ENCODE data around the gene ZNF556.

ZNF556 gene

GRCh38 chr19:2905918-2906519 lies 38.9 kb downstream of the ZNF556 start:
- no peak overlapping the region for H3K27ac ChIP-seq (replicated peaks; ENCODE audit: low read length)
- no peak overlapping the region for H3K4me3 ChIP-seq (ENCODE audit: low read length in 2 of 2)
- H2BK120ac ChIP-seq (ENCODE audit: low read depth, low read length), result no peak overlapping the region
- peaks cover 0 to 7% of the 10 kb centered on the region in 2 donors for H3K9me3 ChIP-seq (replicated peaks in 1 of 2; ENCODE audit: control insufficient read depth in 2 of 2, insufficient read depth in 1 of 2, low read depth in 1 of 2, low read length in 2 of 2)
- H3K79me1 ChIP-seq (ENCODE audit: low read depth, low read length), result no peaks in the 10 kb centered on the region
- WGBS, 2 donors (ENCODE audit: extremely low coverage in 2 of 2, insufficient read length in 2 of 2, insufficient replicate concordance in 1 of 2), result no CpG with 5 or more reads among the region's 11 CpGs
- no peak overlapping the region for H3K18ac ChIP-seq (ENCODE audit: low read length)
- H4K91ac ChIP-seq (ENCODE audit: low read depth, low read length, poor library complexity), result no peak overlapping the region
- no peak overlapping the region for H2BK15ac ChIP-seq (ENCODE audit: low read length)
- no peak overlapping the region for H3K4me2 ChIP-seq (ENCODE audit: insufficient read depth, low read length, poor library complexity, severe bottlenecking)
- H2BK5ac ChIP-seq (ENCODE audit: low read length), result no peak overlapping the region
- H2AK5ac ChIP-seq (ENCODE audit: low read depth, low read length), result no peak overlapping the region
- no peak overlapping the region for H2AFZ ChIP-seq (ENCODE audit: low read length)
- H3K27me3 ChIP-seq (ENCODE audit: control insufficient read depth in 3 of 3, insufficient read depth in 3 of 3, low read depth in 1 of 3, low read length in 3 of 3), result no peaks in the 10 kb centered on the region
- no peak overlapping the region for H3K9ac ChIP-seq (ENCODE audit: low read depth, low read length, poor library complexity)
- H4K8ac ChIP-seq (ENCODE audit: low read depth, low read length), result no peak overlapping the region
- H3K4ac ChIP-seq (ENCODE audit: low read length), result no peak overlapping the region
- H3K14ac ChIP-seq (ENCODE audit: low read length), result no peak overlapping the region
- no peak overlapping the region for H3K23ac ChIP-seq (ENCODE audit: low read depth, low read length, poor library complexity)
- H3K4me1 ChIP-seq (ENCODE audit: control insufficient read depth in 2 of 2, insufficient read depth in 1 of 2, low read depth in 1 of 2, low read length in 2 of 2), result peaks cover 2 to 5% of the 10 kb centered on the region in 2 donors
- DNase-seq (ENCODE audit: low spot score), result no peak
- no peak overlapping the region for H2BK12ac ChIP-seq (ENCODE audit: low read length)
- peaks cover 0 to 9% of the 10 kb centered on the region in 2 donors for H3K36me3 ChIP-seq (replicated peaks in 1 of 2; ENCODE audit: control insufficient read depth in 2 of 2, insufficient read depth in 2 of 2, low read length in 2 of 2)

DNA sequence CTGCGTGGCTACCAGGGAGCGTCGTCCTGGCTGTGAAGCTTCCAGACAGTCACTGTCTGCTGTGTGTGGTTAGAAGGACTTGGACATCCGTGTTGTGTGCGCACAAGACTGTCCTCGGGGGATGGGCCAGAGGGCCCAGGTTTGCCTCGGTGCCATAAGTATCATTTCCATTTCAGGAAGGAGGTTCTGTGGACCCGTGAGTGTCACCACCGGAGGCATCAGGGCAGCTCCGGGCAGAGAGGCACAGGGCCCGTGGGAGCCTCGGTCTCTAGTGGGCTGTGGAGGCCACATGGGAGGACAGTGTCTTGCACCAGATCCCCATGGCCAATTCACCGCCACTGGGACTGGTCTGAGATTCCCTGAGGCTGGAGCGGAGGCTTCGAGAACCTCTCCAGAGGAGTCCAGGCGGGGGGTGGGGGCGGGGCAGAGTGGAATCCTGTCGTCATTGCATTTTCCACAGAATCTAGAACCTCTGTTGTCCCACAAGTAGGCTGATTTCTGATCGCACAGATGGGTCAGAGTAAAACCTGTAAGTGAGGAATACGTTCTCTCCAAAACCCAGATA lies 39.6 kb downstream of the ZNF556 start:
- H3K4me3 ChIP-seq (ENCODE audit: low read length in 2 of 2), result no peak overlapping the region
- no peak overlapping the region for H2BK120ac ChIP-seq (ENCODE audit: low read depth, low read length)
- H3K23ac ChIP-seq (ENCODE audit: low read depth, low read length, poor library complexity), result no peak overlapping the region
- H3K27me3 ChIP-seq (ENCODE audit: control insufficient read depth in 3 of 3, insufficient read depth in 3 of 3, low read depth in 1 of 3, low read length in 3 of 3), result no peaks in the 10 kb centered on the region
- no peak overlapping the region for H3K4ac ChIP-seq (ENCODE audit: low read length)
- no peak overlapping the region for H3K4me2 ChIP-seq (ENCODE audit: insufficient read depth, low read length, poor library complexity, severe bottlenecking)
- peaks cover 0 to 3% of the 10 kb centered on the region in 2 donors for H3K4me1 ChIP-seq (ENCODE audit: control insufficient read depth in 2 of 2, insufficient read depth in 1 of 2, low read depth in 1 of 2, low read length in 2 of 2)
- no peak overlapping the region for H2AK5ac ChIP-seq (ENCODE audit: low read depth, low read length)
- H3K18ac ChIP-seq (ENCODE audit: low read length), result no peak overlapping the region
- no peak overlapping the region for H3K27ac ChIP-seq (replicated peaks; ENCODE audit: low read length)
- no peak overlapping the region for H3K14ac ChIP-seq (ENCODE audit: low read length)
- H3K36me3 ChIP-seq (replicated peaks in 1 of 2; ENCODE audit: control insufficient read depth in 2 of 2, insufficient read depth in 2 of 2, low read length in 2 of 2), result peaks cover 0 to 9% of the 10 kb centered on the region in 2 donors
- H2AFZ ChIP-seq (ENCODE audit: low read length), result no peak overlapping the region
- H3K79me1 ChIP-seq (ENCODE audit: low read depth, low read length), result no peaks in the 10 kb centered on the region
- H4K91ac ChIP-seq (ENCODE audit: low read depth, low read length, poor library complexity), result no peak overlapping the region
- H2BK12ac ChIP-seq (ENCODE audit: low read length), result no peak overlapping the region
- no peak for DNase-seq (ENCODE audit: low spot score)
- no peak overlapping the region for H3K9ac ChIP-seq (ENCODE audit: low read depth, low read length, poor library complexity)
- H2BK5ac ChIP-seq (ENCODE audit: low read length), result no peak overlapping the region
- peaks cover 0 to 7% of the 10 kb centered on the region in 2 donors for H3K9me3 ChIP-seq (replicated peaks in 1 of 2; ENCODE audit: control insufficient read depth in 2 of 2, insufficient read depth in 1 of 2, low read depth in 1 of 2, low read length in 2 of 2)
- H2BK15ac ChIP-seq (ENCODE audit: low read length), result no peak overlapping the region
- no peak overlapping the region for H4K8ac ChIP-seq (ENCODE audit: low read depth, low read length)
- no CpG with 5 or more reads among the region's 20 CpGs for WGBS, 2 donors (ENCODE audit: extremely low coverage in 2 of 2, insufficient read length in 2 of 2, insufficient replicate concordance in 1 of 2)

- H4K91ac ChIP-seq (ENCODE audit: low read depth, low read length, poor library complexity), result no peak overlapping the region
- H4K8ac ChIP-seq (ENCODE audit: low read depth, low read length), result no peak overlapping the region
- H3K4ac ChIP-seq (ENCODE audit: low read length), result no peak overlapping the region
- no peaks in the 10 kb centered on the region for H3K79me1 ChIP-seq (ENCODE audit: low read depth, low read length)
- no peaks in the 10 kb centered on the region for H3K27me3 ChIP-seq (ENCODE audit: control insufficient read depth in 3 of 3, insufficient read depth in 3 of 3, low read depth in 1 of 3, low read length in 3 of 3)
- no peak overlapping the region for H3K9ac ChIP-seq (ENCODE audit: low read depth, low read length, poor library complexity)
- H3K4me3 ChIP-seq (ENCODE audit: low read length in 2 of 2), result no peak overlapping the region
- no peak overlapping the region for H2AK5ac ChIP-seq (ENCODE audit: low read depth, low read length)
- H3K4me1 ChIP-seq (ENCODE audit: control insufficient read depth in 2 of 2, insufficient read depth in 1 of 2, low read depth in 1 of 2, low read length in 2 of 2), result peaks cover 0 to 11% of the 10 kb centered on the region in 2 donors
- no peak overlapping the region for H3K14ac ChIP-seq (ENCODE audit: low read length)
- H2AFZ ChIP-seq (ENCODE audit: low read length), result no peak overlapping the region
- H3K18ac ChIP-seq (ENCODE audit: low read length), result no peak overlapping the region
- WGBS, 2 donors (ENCODE audit: extremely low coverage in 2 of 2, insufficient read length in 2 of 2, insufficient replicate concordance in 1 of 2), result no CpG with 5 or more reads among the region's 5 CpGs
- no peak for DNase-seq (ENCODE audit: low spot score)
- peaks cover 12 to 47% of the 10 kb centered on the region in 2 donors for H3K9me3 ChIP-seq (replicated peaks in 1 of 2; ENCODE audit: control insufficient read depth in 2 of 2, insufficient read depth in 1 of 2, low read depth in 1 of 2, low read length in 2 of 2)
- H2BK15ac ChIP-seq (ENCODE audit: low read length), result no peak overlapping the region
- no peak overlapping the region for H3K27ac ChIP-seq (replicated peaks; ENCODE audit: low read length)
- no peak overlapping the region for H3K4me2 ChIP-seq (ENCODE audit: insufficient read depth, low read length, poor library complexity, severe bottlenecking)
- no peak overlapping the region for H2BK120ac ChIP-seq (ENCODE audit: low read depth, low read length)
- no peak overlapping the region for H3K23ac ChIP-seq (ENCODE audit: low read depth, low read length, poor library complexity)
- no peak overlapping the region for H2BK12ac ChIP-seq (ENCODE audit: low read length)
- H3K36me3 ChIP-seq (replicated peaks in 1 of 2; ENCODE audit: control insufficient read depth in 2 of 2, insufficient read depth in 2 of 2, low read length in 2 of 2), result peaks cover 5 to 24% of the 10 kb centered on the region in 2 donors
- H2BK5ac ChIP-seq (ENCODE audit: low read length), result no peak overlapping the region
Measured at GRCh38 chr19:2912306-2912705, 45.2 kb downstream of the ZNF556 start.

DNA sequence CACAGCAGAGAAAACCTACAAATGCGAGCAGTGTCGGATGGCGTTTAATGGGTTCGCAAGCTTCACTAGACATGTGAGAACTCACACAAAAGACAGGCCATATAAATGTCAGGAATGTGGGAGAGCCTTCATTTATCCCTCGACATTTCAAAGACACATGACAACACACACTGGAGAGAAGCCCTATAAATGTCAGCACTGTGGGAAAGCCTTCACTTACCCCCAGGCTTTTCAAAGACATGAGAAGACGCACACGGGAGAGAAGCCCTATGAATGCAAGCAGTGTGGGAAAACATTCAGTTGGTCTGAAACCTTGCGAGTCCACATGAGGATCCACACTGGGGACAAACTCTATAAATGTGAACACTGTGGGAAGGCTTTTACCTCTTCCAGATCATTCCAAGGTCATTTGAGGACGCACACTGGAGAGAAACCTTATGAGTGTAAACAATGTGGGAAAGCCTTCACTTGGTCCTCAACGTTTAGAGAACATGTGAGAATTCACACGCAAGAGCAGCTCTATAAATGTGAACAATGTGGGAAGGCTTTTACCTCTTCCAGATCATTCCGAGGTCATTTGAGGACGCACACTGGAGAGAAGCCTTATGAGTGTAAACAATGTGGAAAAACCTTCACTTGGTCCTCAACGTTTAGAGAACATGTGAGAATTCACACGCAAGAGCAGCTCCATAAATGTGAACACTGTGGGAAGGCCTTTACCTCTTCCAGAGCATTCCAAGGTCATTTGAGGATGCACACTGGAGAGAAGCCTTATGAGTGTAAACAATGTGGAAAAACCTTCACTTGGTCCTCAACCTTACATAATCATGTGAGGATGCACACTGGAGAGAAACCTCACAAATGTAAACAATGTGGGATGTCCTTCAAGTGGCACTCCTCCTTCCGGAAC lies 50.4 kb downstream of the ZNF556 start:
- Histone ChIP-seq H3K23ac (ENCODE audit: low read depth, low read length, poor library complexity) (no peak overlapping the region), H3K4me3 (ENCODE audit: low read length in 2 of 2) (no peak overlapping the region), H3K27ac (replicated peaks; ENCODE audit: low read length) (no peak overlapping the region), H3K27me3 (ENCODE audit: control insufficient read depth in 3 of 3, insufficient read depth in 3 of 3, low read depth in 1 of 3, low read length in 3 of 3) (no peaks in the 10 kb centered on the region), H3K14ac (ENCODE audit: low read length) (no peak overlapping the region), H2AFZ (ENCODE audit: low read length) (no peak overlapping the region), H2BK120ac (ENCODE audit: low read depth, low read length) (no peak overlapping the region), H3K9ac (ENCODE audit: low read depth, low read length, poor library complexity) (no peak overlapping the region), H3K79me1 (ENCODE audit: low read depth, low read length) (no peaks in the 10 kb centered on the region), H3K9me3 (replicated peaks in 1 of 2; ENCODE audit: control insufficient read depth in 2 of 2, insufficient read depth in 1 of 2, low read depth in 1 of 2, low read length in 2 of 2) (peaks cover 22 to 61% of the 10 kb centered on the region in 2 donors), H2BK5ac (ENCODE audit: low read length) (no peak overlapping the region), H3K4me1 (ENCODE audit: control insufficient read depth in 2 of 2, insufficient read depth in 1 of 2, low read depth in 1 of 2, low read length in 2 of 2) (peaks cover 0 to 11% of the 10 kb centered on the region in 2 donors), H3K18ac (ENCODE audit: low read length) (no peak overlapping the region), H3K36me3 (replicated peaks in 1 of 2; ENCODE audit: control insufficient read depth in 2 of 2, insufficient read depth in 2 of 2, low read length in 2 of 2) (peaks cover 13 to 44% of the 10 kb centered on the region in 2 donors), H2AK5ac (ENCODE audit: low read depth, low read length) (no peak overlapping the region), H2BK12ac (ENCODE audit: low read length) (no peak overlapping the region), H4K91ac (ENCODE audit: low read depth, low read length, poor library complexity) (no peak overlapping the region), H3K4me2 (ENCODE audit: insufficient read depth, low read length, poor library complexity, severe bottlenecking) (no peak overlapping the region), H4K8ac (ENCODE audit: low read depth, low read length) (no peak overlapping the region), H3K4ac (ENCODE audit: low read length) (no peak overlapping the region), H2BK15ac (ENCODE audit: low read length) (no peak overlapping the region)
- no peak for DNase-seq (ENCODE audit: low spot score)
- no CpG with 5 or more reads among the region's 16 CpGs for WGBS, 2 donors (ENCODE audit: extremely low coverage in 2 of 2, insufficient read length in 2 of 2, insufficient replicate concordance in 1 of 2)

All from neuronal stem cell (in vitro differentiated cells).